C4-2B (cell line): ENCODE results near the gene SEMA3E.

Source experiments
- ZFX ChIP-seq: fragments of 450-650 bp; IDR thresholded peaks from 2 replicates; pipeline ENCODE4 v1.6.1; 2017
- TF ChIP-seq, protein P1 (sequence below): fragments of 450-650 bp; conservative IDR thresholded peaks from 2 replicates; pipeline ENCODE4 v1.5.1; 2017; ENCODE audit warnings: mild to moderate bottlenecking

DNA sequence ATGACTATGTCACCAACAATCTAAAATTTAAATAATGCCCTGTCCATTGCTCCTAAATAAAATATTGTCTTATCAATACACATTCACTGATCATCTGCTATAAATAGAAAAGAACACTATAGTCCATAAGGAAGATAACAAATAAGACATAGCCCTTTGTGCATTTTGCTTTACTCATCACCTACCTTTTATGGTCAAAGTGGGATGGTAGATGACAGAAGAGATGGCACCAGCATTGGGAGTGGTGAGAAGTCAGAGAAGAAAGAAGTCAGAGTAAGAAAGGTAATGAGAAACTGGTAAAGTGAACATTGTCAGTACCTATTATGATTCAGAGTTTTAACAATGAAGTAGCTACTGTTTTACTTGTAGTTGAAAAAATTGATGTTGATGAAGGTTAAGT is 31.1 kb downstream of the SEMA3E start:
- TF ChIP-seq, protein P1, sequence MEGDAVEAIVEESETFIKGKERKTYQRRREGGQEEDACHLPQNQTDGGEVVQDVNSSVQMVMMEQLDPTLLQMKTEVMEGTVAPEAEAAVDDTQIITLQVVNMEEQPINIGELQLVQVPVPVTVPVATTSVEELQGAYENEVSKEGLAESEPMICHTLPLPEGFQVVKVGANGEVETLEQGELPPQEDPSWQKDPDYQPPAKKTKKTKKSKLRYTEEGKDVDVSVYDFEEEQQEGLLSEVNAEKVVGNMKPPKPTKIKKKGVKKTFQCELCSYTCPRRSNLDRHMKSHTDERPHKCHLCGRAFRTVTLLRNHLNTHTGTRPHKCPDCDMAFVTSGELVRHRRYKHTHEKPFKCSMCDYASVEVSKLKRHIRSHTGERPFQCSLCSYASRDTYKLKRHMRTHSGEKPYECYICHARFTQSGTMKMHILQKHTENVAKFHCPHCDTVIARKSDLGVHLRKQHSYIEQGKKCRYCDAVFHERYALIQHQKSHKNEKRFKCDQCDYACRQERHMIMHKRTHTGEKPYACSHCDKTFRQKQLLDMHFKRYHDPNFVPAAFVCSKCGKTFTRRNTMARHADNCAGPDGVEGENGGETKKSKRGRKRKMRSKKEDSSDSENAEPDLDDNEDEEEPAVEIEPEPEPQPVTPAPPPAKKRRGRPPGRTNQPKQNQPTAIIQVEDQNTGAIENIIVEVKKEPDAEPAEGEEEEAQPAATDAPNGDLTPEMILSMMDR, result no peak
- no peak for TF ChIP-seq ZFX
